HG03378 (cell line): ENCODE data around the gene CRABP2.

Experiments
- ATAC-seq: cut with Tn5 transposase; IDR thresholded peaks from one replicate; pipeline ENCODE4 v1.9.1; 2021; ENCODE audit warnings: mild to moderate bottlenecking, moderate library complexity; ENCODE audit not compliant: unreplicated experiment

The CRABP2 gene

DNA sequence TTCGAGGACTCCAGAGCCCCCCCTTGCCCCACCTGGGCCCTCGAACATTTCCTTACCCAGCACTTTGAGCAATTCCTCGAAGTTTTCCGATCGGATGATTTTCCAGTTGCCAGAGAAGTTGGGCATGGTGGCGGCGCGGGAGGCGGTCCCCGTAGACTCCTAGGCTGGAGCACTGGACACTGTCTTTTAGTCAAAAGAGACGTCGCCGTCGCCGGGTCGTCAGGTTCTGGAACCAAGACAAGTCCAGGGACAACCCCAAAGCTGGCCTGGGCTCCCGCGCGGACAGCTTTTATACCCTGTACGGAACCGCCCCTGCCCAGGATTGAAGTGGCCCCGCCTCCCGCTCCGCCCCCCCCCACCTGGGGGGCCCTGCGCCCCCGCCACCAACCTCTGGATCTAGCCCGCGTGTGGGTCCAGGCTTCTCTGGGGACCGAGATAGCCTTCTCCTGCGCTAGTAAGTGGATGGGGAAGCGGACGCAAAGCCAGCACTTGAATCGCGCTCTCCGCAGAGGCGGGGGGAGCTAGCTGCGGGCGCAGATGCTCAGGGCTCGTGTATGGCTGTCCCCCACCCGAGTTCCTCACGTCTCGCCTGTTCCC lies at the start of gene CRABP2:
Gene CRABP2, minus strand, starts transcription at position 263 of the 597 bp plus-strand sequence. Its CDS starts 137 bp downstream, at position 126.
- ATAC-seq, result no peak

DNA sequence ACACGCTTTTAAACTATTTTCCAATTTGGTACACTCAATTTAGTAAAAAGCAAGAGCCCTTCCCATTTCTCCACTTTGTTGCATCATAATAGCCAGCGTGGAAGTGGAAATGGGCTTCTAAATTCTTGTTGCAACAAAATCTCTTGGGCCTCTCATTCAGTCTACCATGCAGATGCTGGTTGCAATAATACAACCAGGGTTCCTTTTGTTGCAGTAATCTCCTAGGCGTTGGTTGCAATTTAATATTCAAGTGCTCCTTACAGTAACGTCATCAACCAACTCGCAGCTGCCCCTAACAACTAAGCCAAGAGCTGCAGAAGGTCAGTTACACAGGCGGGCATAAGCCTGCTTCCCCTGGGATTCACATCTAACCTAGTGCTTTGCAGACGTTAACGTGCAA lies 48.8 kb upstream of the CRABP2 start:
- ATAC-seq, result no peak

GRCh38 chr1:156752843-156753482 lies 47.6 kb upstream of the CRABP2 start:
- ATAC-seq, result no peak

DNA sequence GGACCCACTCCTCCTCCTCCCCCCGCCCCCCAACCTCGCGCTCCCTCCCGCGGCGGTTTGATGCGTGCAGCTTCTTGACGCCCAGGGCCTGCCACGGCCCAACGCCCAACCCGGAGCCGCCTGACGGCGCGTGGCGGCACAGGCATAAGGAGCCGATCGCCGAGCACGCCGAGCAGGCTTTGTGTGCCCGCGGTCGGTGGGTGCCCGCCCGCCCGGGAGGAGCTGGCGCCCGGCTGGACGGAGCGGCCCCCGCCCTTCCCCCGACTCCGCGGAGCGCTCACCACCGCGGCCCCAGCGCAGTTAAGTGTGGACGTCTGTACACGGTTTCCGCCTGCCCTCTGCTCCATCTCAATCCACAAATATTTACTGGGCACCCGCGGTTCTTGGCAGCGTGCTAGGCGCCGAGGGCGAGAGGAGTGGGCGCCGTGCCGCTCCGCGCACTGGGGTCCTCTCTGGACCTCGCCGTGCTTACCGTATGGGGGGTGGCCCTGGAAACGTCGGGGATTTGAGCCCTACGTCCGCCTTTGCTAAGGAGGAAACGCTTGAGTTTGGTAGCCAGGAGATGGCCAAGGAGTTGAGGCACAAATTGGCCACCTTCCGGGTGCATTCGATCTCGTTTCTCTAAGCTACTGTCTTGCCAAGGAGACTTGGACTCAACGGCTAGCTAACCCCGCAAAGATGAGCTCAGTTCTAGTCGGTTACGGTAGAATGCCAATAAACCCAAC lies 46.5 kb upstream of the CRABP2 start:
- peak; percentile 41 for ATAC-seq

DNA sequence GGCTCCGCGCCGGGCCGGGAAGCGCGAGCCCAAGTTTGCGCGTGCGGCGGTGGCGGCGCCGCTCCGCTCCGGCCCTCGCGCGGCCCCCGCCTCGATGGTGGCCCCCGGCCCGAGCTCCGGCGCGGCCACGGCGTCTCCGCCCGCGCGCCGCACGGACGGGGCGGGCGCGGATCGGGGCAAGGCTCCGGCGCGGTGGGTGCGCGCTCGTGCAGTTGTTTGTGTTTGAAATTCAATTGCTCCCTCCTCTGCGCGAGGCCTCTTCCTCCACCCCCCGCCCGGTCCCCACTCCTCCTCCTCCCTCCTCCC lies 46.0 kb upstream of the CRABP2 start, which contains the start of gene HDGF:
Gene HDGF, minus strand, starts transcription at position 225 of the 306 bp plus-strand sequence. CDS start 246 bp downstream, outside the sequence.
- no peak for ATAC-seq

- ATAC-seq, result no peak
Observed at GRCh38 chr1:156750711-156751450, 45.5 kb upstream of the CRABP2 start.

DNA sequence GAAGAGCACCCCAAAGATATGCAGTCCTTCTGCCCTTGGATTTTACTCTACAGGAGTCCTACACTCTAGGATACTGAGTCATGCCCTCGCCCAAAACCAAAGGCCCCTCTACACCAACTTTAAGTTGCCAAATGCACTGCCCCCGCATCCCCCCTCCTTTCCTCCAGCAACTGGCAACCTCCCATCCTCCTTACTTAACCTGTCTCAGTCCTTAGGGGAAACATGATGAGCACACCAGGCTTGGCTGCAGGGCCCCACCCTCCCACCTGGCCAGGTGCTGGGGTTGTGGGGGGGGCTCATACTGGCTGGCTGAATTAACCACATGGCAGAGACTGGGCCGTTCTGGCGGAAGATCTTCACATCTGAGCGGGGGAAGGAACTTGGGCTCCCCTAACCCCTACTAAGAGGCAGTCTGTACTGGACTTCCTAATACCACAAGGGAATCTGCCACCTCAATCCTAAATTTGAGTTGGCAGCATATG lies 44.8 kb upstream of the CRABP2 start:
- ATAC-seq, result no peak

- no peak for ATAC-seq
Observed at GRCh38 chr1:156749419-156750118, 44.2 kb upstream of the CRABP2 start.

DNA sequence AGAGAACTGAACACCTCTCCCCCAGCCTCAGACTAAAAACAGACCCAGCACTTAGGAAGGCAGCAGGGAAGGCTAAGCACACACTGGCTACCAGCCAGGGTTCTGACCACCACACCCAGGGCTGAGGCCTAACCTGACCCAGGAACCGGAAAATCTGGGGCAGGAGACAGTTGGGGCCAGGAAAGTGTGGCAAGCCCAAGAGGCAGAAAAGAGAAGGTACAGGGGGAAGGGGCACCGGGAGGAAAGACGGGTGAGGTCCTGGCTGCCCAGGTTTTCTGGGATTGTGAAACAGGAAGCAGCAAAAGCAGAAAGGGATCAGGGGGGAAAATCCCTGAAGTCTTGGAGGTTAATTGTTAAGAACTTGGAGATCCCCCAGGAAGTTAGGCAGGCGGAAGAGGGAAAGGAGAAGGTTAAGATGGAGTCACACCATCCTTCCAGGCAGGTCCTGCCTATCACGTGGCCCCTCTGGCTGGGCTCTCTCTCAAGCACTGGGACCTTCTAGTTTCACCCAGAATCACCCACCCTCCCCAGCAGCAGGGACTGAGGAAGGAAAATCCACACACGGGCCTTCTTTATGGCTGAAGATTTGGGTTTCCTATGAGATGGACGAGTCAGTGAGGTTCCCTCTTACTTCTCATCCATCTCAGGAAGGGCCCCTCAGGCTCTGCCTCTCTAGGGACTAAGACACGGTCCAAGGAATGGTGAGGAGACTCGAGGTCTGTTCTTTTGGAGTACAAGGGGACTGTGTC lies 43.5 kb upstream of the CRABP2 start:
- no peak for ATAC-seq

GRCh38 chr1:156747742-156748669 lies 42.6 kb upstream of the CRABP2 start:
- no peak for ATAC-seq

- ATAC-seq, result no peak
Observed at GRCh38 chr1:156746728-156747631, 41.6 kb upstream of the CRABP2 start.

DNA sequence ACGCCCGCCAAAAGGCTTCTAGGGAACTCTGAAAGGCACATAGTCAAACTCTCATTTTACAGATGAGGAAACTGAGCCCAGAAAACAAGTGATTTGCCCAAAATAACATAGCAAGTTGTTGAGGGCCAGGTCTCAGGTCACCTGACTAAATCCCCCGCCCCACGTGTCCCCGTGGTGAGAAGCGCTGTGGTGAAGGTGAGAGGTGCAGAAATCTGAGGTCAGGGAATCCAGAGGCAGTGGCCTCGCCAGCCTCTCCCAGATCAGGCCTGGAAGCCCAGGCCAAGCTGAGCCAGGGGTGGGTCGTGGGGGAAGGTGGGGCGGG lies 41.0 kb upstream of the CRABP2 start:
- no peak for ATAC-seq

GRCh38 chr1:156745881-156746280 lies 40.5 kb upstream of the CRABP2 start:
- ATAC-seq, result no peak

DNA sequence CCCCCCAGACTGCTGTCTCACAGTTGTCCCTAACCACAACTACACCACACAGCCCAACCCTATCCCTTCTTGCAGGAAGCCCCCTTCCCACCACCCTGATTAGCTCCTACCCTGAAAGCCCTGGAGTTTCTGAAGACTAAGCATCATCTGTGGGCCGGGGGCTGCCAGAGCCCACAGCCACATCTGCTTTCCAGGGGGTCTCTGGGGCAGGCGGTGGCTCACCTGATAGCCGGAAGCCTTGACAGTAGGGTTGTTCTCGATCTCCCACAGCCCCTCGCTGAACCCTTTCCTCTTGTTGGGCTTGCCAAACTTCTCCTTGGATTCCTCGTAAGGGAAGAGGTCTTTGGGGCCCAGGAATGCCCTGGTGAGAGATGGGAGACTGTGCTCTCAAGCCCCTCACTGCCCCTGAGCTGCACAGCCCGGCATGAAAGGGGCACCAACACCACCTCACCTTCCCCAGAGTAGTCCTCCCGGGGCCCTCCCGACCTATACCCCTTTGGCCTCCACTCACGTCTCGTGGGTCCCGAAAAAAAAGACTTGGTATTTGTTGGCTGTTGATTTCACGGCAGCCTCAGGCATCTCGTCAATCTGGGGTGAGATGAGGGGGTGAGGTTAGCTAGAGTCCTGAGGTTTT lies 39.5 kb upstream of the CRABP2 start:
- no peak for ATAC-seq

- no peak for ATAC-seq
Observed at GRCh38 chr1:156744344-156744743, 39.0 kb upstream of the CRABP2 start.

- ATAC-seq, result no peak
Observed at GRCh38 chr1:156743367-156744302, 38.3 kb upstream of the CRABP2 start.

DNA sequence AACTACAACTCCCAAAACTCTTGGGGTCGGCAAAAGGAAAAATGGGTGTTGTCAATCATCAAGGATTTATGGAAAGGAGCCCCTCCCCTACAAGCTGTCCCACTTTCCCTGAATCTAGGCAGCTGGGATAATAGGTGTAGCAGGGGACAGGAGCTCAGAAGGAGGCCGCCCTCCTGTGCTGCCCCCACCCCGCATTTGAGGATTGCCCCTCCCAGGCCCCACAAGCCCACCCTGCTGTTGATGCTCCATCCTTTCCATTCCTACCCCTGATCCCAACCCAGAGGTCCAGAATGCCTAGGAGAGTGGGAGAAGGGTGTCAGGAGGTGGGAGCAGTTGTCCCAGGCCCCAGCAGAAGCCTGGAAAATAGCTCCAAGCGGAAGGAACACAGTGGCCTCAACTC lies 37.4 kb upstream of the CRABP2 start:
- no peak for ATAC-seq
